NCI-H1105 (cell line): Measurements from ENCODE around the gene VAMP4.
"Not testable (repeated sequence)": the region's sequence is repeated elsewhere in the genome, so short reads cannot be mapped to it uniquely, and the experiment has no call there.

Experiments used
- DNase-seq: peaks from one replicate; lab custom pipeline; 2025; lab: John Stamatoyannopoulos, UW

VAMP4 gene

GRCh38 chr1:171699531-171699930, 42.3 kb downstream of the VAMP4 start:
- no peak for DNase-seq

GRCh38 chr1:171695772-171696171, 46.1 kb downstream of the VAMP4 start:
- DNase-seq, result not testable (repeated sequence)

- not testable (repeated sequence) for DNase-seq
These were observed 48.3 kb downstream of the VAMP4 start for GRCh38 chr1:171693541-171693940.

GRCh38 chr1:171683870-171684269, 58.0 kb downstream of the VAMP4 start:
- no peak for DNase-seq

GRCh38 chr1:171680339-171680738, 61.5 kb downstream of the VAMP4 start:
- no peak for DNase-seq

- no peak for DNase-seq
These were observed 65.0 kb downstream of the VAMP4 start for GRCh38 chr1:171676823-171677222.

GRCh38 chr1:171674431-171675405, 67.1 kb downstream of the VAMP4 start:
- DNase-seq, result no peak

GRCh38 chr1:171670739-171671138, 71.1 kb downstream of the VAMP4 start:
- no peak for DNase-seq

GRCh38 chr1:171668372-171668771, 73.5 kb downstream of the VAMP4 start:
- no peak for DNase-seq

GRCh38 chr1:171666114-171666769, 75.6 kb downstream of the VAMP4 start:
- no peak for DNase-seq

- DNase-seq, result no peak
These were observed 76.9 kb downstream of the VAMP4 start for GRCh38 chr1:171664976-171665375.

- DNase-seq, result no peak
These were observed 77.8 kb downstream of the VAMP4 start for GRCh38 chr1:171663854-171664575.

GRCh38 chr1:171663036-171663853, 78.6 kb downstream of the VAMP4 start:
- no peak for DNase-seq

- DNase-seq, result no peak
These were observed 80.7 kb downstream of the VAMP4 start for GRCh38 chr1:171661076-171661650.

- DNase-seq, result not testable (repeated sequence)
These were observed 85.7 kb downstream of the VAMP4 start for GRCh38 chr1:171656206-171656605.

GRCh38 chr1:171655746-171656116, 86.1 kb downstream of the VAMP4 start:
- DNase-seq, result no peak

GRCh38 chr1:171654942-171655745, 86.7 kb downstream of the VAMP4 start:
- DNase-seq, result no peak

GRCh38 chr1:171654201-171654941, 87.5 kb downstream of the VAMP4 start:
- no peak for DNase-seq

GRCh38 chr1:171653796-171654195, 88.1 kb downstream of the VAMP4 start:
- DNase-seq, result no peak
